HCT116 (cell line): ENCODE data around the gene SLC35G6. TPM values are rescaled to one million over a fixed set of nuclear protein-coding genes. Genes with fewer than 3 reads are reported as not detected.

ENCODE experiments used
- ATAC-seq: fragments of 200-7000 bp; cut with Tn5 transposase; 2 replicates; pipeline ENCODE4 v1.9.1; 2020; ENCODE audit warnings: mild to moderate bottlenecking, moderate library complexity
- BruUV-seq: library from RNA; stranded (reverse); fragments of 400-500 nt; replicated peaks from 2 replicates; lab custom pipeline; 2021; lab: Mats Ljungman, UMichigan
- CTCF ChIA-PET: fragments of 300-600 bp; sonication (Branson Sonifier 250); formaldehyde crosslinking; loops from one replicate; lab custom pipeline; 2021; ENCODE audit warnings: antibody characterized with exemption; lab: Charles Lee
- POLR2A ChIA-PET: fragments of 300-600, 350-600 bp; sonication (Branson Sonifier 250); formaldehyde crosslinking; loops from one replicate; lab custom pipeline; 2021; ENCODE audit warnings: antibody characterized with exemption; lab: Charles Lee
- RAD21 ChIA-PET, 2 experiments: fragments of 300-600 bp; sonication (Branson Sonifier 250); formaldehyde crosslinking; loops; one replicate each; lab custom pipeline; 2023; ENCODE audit warnings: low total read pairs in 2 of 2; ENCODE audit not compliant: uncharacterized antibody in 2 of 2, unreplicated experiment in 2 of 2, low non-redundant PET in 1 of 2; lab: Charles Lee
- DNase-seq: peaks from one replicate; pipeline ENCODE4 v3.0.0-alpha.2; 2010; ENCODE audit warnings: low read depth, low spot score
- H2AFZ ChIP-seq: fragments of 200-600 bp; shearing (Covaris generic), sonication (generic); 2 replicates; pipeline ENCODE4 v1.6.1; 2017; ENCODE audit warnings: low read depth, mixed run types, mixed read lengths, antibody characterized with exemption, low read length; ENCODE audit not compliant: poor library complexity, severe bottlenecking
- H3K27ac ChIP-seq: 2 replicates; pipeline ENCODE4 v1.5.1; 2012; ENCODE audit warnings: low read depth, low read length
- H3K27me3 ChIP-seq: fragments of 200-600 bp; sonication (generic); 2 replicates; pipeline ENCODE4 v1.6.1; 2016; ENCODE audit warnings: mixed run types, low read length, mixed read lengths; ENCODE audit not compliant: insufficient read depth
- H3K36me3 ChIP-seq, 2 experiments: fragments of 200-500 bp in 1 of 2; fragments of 200-600 bp in 1 of 2; sonication (Bioruptor generic) in 1 of 2; sonication (generic) in 1 of 2; 2 replicates each; pipeline versions ENCODE4 v1.5.1 to v1.6.1; 2014 to 2016; ENCODE audit warnings: low read length in 2 of 2, inconsistent platforms in 1 of 2, mixed read lengths in 1 of 2, mixed run types in 1 of 2; ENCODE audit not compliant: insufficient read depth in 2 of 2, control insufficient read depth in 1 of 2
- H3K4me1 ChIP-seq, 2 experiments: fragments of 200-600 bp in 1 of 2; sonication (generic) in 1 of 2; 2 replicates each; pipeline versions ENCODE4 v1.5.1 to v1.6.1; 2012 to 2017; ENCODE audit warnings: low read length in 2 of 2, inconsistent platforms in 1 of 2, mild to moderate bottlenecking in 1 of 2, mixed read lengths in 1 of 2, mixed run types in 1 of 2, moderate library complexity in 1 of 2; ENCODE audit not compliant: insufficient read depth in 2 of 2, control insufficient read depth in 1 of 2
- H3K4me2 ChIP-seq: fragments of 200-600 bp; sonication (generic); 2 replicates; pipeline ENCODE4 v1.6.1; 2017; ENCODE audit warnings: mixed run types, low read length, mixed read lengths
- H3K4me3 ChIP-seq, 2 experiments: fragments of 200-600 bp in 1 of 2; sonication (generic) in 1 of 2; replicated peaks in 1 of 2; 2 replicates each; pipeline ENCODE4 v1.5.1; 2011 to 2016; ENCODE audit warnings: low read length in 2 of 2, control low read depth in 1 of 2, low read depth in 1 of 2, mild to moderate bottlenecking in 1 of 2, mixed read lengths in 1 of 2, mixed run types in 1 of 2
- H3K79me2 ChIP-seq: fragments of 200-600 bp; sonication (generic); 2 replicates; pipeline ENCODE4 v1.6.1; 2017; ENCODE audit warnings: mild to moderate bottlenecking, mixed run types, low read length, moderate library complexity, mixed read lengths; ENCODE audit not compliant: insufficient read depth
- H3K9ac ChIP-seq: fragments of 200-600 bp; sonication (generic); 2 replicates; pipeline ENCODE4 v1.6.1; 2016; ENCODE audit warnings: low read length, mixed read lengths
- H3K9me2 ChIP-seq: fragments of 200-600 bp; sonication (generic), shearing (Covaris generic); 2 replicates; pipeline ENCODE4 v1.6.1; 2017; ENCODE audit warnings: mixed run types, mild to moderate bottlenecking, moderate library complexity; ENCODE audit not compliant: insufficient read depth
- H3K9me3 ChIP-seq, 2 experiments: fragments of 200-500 bp in 1 of 2; fragments of 200-600 bp in 1 of 2; sonication (Bioruptor generic) in 1 of 2; sonication (generic) in 1 of 2; 2 replicates each; pipeline ENCODE4 v1.6.1; 2014 to 2017; ENCODE audit warnings: low read length in 2 of 2, mixed read lengths in 2 of 2, inconsistent platforms in 1 of 2, low read depth in 1 of 2, mild to moderate bottlenecking in 1 of 2, mixed run types in 1 of 2, moderate library complexity in 1 of 2; ENCODE audit not compliant: control insufficient read depth in 1 of 2, insufficient read depth in 1 of 2
- H4K20me1 ChIP-seq: fragments of 200-600 bp; sonication (generic), shearing (Covaris generic); 2 replicates; pipeline ENCODE4 v1.6.1; 2017; ENCODE audit warnings: mixed run types, mild to moderate bottlenecking, moderate library complexity; ENCODE audit not compliant: insufficient read depth
- CBX3 ChIP-seq: IDR thresholded peaks from 2 replicates; pipeline ENCODE4 v1.6.1; 2012; ENCODE audit warnings: low read depth
- intact Hi-C: fragments of 100-400 bp; cut with micrococcal nuclease; formaldehyde crosslinking; loops from 2 replicates; pipeline ENCODE4 v1.10.0; 2022
- total RNA-seq: library from RNA; stranded (reverse); gene quantifications from one replicate; pipeline ENCODE4 v1.2.1, GENCODE V29; 2021; ENCODE audit not compliant: unreplicated experiment
- TF ChIP-seq, protein P1 (sequence below): IDR thresholded peaks from 2 replicates; pipeline ENCODE4 v1.6.1; 2012; ENCODE audit warnings: low read depth
- TF ChIP-seq, protein P2 (sequence below), 3 experiments: fragments of 200-600 bp in 1 of 3; sonication (generic) in 1 of 3; IDR thresholded peaks in 2 of 3; conservative IDR thresholded peaks in 1 of 3; 2 replicates each; pipeline ENCODE4 v1.5.1; 2012 to 2017; ENCODE audit warnings: low read depth in 2 of 3, low read length in 2 of 3, antibody characterized with exemption in 1 of 3, borderline replicate concordance in 1 of 3, control low read depth in 1 of 3, mild to moderate bottlenecking in 1 of 3, mixed read lengths in 1 of 3, mixed run types in 1 of 3, moderate library complexity in 1 of 3; ENCODE audit not compliant: insufficient read depth in 1 of 3

Gene SLC35G6
- total RNA-seq, 1 experiment from 2014 or later = not detected

DNA sequence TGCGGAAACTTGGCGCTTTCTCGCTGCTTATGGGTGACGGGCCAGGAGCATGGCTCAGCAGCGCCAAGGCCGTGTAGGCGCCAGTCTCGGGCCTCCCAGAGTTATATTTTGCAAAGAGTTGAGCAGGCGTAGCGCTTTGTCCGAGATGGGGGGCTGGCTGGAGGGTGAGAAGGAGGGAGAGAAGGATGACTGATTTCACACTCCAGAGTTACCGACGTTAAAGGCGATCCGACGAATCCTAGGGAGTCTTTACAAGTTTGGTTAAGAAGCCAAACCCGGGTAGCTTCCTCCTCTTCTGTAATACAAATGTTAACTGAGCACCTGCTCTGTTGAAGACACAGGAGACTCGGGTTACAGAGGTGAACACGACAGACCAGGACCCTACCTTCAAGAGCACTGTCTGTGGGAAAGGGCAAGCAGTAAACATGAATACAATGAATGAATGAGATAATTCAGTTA is 3.7 kb downstream of the SLC35G6 start:
- ChIA-PET CTCF (interaction anchor here (1.6 kb wide), 1 partner anchor 75 kb away, joined by 3 read pairs; no protein-coding TSS in a partner anchor), RAD21 (no interaction called here), POLR2A (interaction anchor here (0.7 to 2.3 kb wide), 7 partner anchors 9 to 221 kb away, joined by 3 to 11 read pairs (median 5); partner anchors contain the start of genes TMEM102 and TMEM256)
- Histone ChIP-seq H3K79me2 (peaks cover 54% of the 10 kb centered on the region), H3K9me2 (no peaks in the 10 kb centered on the region), H2AFZ (no peak overlapping the region), H3K9ac (peak overlapping the region; percentile 100), H3K4me3 (peak overlapping the region; percentile 95 to 100), H4K20me1 (peaks cover 36% of the 10 kb centered on the region; the same call in 1 of the 2 replicates), H3K36me3 (peaks cover 2 to 23% of the 10 kb centered on the region in 2 experiments; a peak in 2 of 4 replicates), H3K27ac (peak overlapping the region; percentile 87), H3K27me3 (no peaks in the 10 kb centered on the region), H3K9me3 (no peaks in the 10 kb centered on the region), H3K4me2 (peak overlapping the region; percentile 100), H3K4me1 (peaks cover 12 to 48% of the 10 kb centered on the region in 2 experiments; a peak in 3 of 4 replicates)
- BruUV-seq = TSS peak; percentile 47
- ATAC-seq = no peak
- TF ChIP-seq, protein P1, sequence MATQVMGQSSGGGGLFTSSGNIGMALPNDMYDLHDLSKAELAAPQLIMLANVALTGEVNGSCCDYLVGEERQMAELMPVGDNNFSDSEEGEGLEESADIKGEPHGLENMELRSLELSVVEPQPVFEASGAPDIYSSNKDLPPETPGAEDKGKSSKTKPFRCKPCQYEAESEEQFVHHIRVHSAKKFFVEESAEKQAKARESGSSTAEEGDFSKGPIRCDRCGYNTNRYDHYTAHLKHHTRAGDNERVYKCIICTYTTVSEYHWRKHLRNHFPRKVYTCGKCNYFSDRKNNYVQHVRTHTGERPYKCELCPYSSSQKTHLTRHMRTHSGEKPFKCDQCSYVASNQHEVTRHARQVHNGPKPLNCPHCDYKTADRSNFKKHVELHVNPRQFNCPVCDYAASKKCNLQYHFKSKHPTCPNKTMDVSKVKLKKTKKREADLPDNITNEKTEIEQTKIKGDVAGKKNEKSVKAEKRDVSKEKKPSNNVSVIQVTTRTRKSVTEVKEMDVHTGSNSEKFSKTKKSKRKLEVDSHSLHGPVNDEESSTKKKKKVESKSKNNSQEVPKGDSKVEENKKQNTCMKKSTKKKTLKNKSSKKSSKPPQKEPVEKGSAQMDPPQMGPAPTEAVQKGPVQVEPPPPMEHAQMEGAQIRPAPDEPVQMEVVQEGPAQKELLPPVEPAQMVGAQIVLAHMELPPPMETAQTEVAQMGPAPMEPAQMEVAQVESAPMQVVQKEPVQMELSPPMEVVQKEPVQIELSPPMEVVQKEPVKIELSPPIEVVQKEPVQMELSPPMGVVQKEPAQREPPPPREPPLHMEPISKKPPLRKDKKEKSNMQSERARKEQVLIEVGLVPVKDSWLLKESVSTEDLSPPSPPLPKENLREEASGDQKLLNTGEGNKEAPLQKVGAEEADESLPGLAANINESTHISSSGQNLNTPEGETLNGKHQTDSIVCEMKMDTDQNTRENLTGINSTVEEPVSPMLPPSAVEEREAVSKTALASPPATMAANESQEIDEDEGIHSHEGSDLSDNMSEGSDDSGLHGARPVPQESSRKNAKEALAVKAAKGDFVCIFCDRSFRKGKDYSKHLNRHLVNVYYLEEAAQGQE = no peak
- 0 out of 2 replicates have a peak, but pooled peaks have one; percentile 17 for TF ChIP-seq CBX3
- TF ChIP-seq, protein P2, sequence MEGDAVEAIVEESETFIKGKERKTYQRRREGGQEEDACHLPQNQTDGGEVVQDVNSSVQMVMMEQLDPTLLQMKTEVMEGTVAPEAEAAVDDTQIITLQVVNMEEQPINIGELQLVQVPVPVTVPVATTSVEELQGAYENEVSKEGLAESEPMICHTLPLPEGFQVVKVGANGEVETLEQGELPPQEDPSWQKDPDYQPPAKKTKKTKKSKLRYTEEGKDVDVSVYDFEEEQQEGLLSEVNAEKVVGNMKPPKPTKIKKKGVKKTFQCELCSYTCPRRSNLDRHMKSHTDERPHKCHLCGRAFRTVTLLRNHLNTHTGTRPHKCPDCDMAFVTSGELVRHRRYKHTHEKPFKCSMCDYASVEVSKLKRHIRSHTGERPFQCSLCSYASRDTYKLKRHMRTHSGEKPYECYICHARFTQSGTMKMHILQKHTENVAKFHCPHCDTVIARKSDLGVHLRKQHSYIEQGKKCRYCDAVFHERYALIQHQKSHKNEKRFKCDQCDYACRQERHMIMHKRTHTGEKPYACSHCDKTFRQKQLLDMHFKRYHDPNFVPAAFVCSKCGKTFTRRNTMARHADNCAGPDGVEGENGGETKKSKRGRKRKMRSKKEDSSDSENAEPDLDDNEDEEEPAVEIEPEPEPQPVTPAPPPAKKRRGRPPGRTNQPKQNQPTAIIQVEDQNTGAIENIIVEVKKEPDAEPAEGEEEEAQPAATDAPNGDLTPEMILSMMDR (IDR thresholded peaks at IDR 0.05 in 2 of 3, conservative IDR thresholded peaks at IDR 0.05 in 1 of 3; ENCODE audit: borderline replicate concordance in 1 of 3, insufficient read depth in 1 of 3, low read depth in 2 of 3, low read length in 2 of 3) = 0 out of 6 replicates have a peak, but pooled peaks of 1 of the 3 experiments have one; percentile 1
- no peak for DNase-seq
- intact Hi-C loops = loop anchor here (2.0 to 10.0 kb wide), 4 partner anchors 40 to 134 kb away; partner anchors contain the start of genes CHRNB1 and SENP3
